Measurements from ENCODE around the gene C16orf74.

C16orf74 gene

GRCh38 chr16:85689950-85690320 lies 61.0 kb downstream of the C16orf74 start:
- no peak for DNase-seq

GRCh38 chr16:85689285-85689949 lies 61.5 kb downstream of the C16orf74 start:
- DNase-seq, result no peak

GRCh38 chr16:85688586-85689284 lies 62.2 kb downstream of the C16orf74 start, which contains the start of gene GINS2:
TSS of gene GINS2 (minus strand) at chr16:85688954. CDS start at chr16:85688898, 56 bp downstream.
- peak; percentile 88 for DNase-seq

DNA sequence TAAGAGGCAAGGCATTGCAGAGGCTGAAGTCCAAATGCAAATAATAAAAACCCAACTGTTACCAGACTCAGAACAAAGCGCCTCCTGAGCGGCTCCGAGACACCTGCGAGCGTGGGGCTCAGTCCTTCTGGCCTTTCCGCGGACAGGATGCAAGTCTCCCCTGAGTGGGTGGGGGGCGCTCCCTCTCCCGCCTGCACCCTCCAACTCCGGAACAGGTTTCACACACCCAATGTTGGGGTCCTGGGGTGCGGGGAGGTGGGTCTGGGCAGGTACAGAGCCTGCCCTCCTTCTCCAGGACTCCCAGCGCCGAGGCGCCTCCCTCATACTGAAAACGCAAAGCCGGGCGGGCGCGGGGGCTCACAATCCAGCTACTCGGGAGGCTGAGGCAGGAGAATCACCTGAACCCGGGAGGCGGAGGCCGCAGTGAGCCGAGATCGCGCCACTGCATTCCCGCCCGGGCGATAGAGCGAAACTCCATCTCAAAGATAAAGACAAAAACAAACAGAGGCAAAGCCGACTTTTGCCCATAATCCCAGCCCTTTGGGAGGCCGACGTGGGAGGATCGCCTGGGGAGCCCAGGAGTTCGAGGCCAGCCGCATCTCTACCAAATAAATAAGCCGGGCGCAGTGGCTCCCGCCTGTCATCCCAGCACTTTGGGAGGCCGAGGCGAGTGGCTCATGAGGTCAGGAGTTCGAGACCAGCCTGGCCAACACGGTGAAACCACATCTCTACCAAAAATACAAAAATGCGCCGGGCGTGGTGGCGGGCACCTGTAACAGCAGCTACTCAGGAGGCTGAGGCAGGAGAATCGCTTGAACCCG lies 63.0 kb downstream of the C16orf74 start:
- DNase-seq, result no peak

GRCh38 chr16:85686912-85687591 lies 63.8 kb downstream of the C16orf74 start:
- no peak for DNase-seq

DNA sequence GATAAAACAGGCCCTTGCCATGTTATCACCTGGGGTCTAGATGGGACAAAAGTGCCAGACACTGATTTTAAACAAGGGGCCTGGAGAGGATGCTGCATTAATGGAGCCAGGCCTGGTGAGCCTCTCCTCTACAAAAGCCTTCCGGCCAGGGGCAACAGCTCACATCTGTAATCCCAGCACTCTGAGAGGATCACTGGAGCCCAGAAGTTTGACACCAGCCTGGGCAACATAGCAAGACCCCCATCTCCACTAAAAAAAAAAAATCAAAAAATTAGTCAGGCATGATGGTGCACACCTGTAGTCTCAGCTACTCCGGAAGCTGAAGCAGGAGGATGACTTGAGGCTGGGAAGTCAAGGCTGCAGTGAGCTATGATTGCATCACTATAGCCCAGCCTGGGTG lies 65.6 kb downstream of the C16orf74 start:
- DNase-seq, result no peak

- no peak for DNase-seq
Observed at GRCh38 chr16:85683363-85683762, 67.5 kb downstream of the C16orf74 start.

GRCh38 chr16:85682516-85682915 lies 68.4 kb downstream of the C16orf74 start:
- DNase-seq, result no peak

DNA sequence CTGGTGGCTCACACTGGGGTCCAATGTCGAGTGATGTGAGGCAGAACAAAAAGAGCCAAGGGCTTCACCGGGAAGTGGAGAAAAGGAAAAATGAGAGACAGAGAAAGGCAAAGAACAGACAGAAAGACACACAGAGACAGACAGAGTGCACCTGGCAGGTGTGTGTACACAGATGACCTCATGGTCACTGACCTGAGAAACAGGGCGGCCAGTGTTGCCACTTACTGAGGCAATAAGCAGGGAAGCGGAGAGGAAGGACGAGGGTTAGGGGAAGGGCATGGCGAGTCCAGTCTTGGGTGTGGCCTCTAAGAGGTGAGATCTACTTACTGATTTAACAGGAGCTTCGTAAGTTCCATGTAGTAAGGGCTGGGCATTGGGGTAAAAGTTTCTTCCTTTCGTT lies 69.6 kb downstream of the C16orf74 start:
- no peak for DNase-seq

GRCh38 chr16:85680352-85680944 lies 70.4 kb downstream of the C16orf74 start:
- no peak for DNase-seq

DNA sequence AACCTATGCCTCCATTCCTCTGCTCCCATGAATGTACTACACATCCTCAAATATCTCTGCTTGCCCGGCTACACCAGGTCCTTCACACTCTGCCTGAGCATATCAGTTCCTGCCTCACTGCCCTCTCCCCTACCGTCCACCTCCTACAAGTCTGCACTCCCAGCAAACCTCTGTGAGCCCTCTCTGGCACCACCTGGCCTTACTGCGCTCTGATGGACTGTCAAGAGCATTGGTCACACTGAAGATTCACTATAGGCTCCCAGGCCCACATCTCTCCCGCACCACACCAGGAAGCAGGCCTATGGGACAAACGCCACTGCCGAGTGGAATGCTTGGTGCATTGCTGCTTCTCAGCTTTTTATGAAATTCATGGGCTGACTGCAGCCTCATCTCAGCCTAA lies 71.0 kb downstream of the C16orf74 start:
- DNase-seq, result no peak

DNA sequence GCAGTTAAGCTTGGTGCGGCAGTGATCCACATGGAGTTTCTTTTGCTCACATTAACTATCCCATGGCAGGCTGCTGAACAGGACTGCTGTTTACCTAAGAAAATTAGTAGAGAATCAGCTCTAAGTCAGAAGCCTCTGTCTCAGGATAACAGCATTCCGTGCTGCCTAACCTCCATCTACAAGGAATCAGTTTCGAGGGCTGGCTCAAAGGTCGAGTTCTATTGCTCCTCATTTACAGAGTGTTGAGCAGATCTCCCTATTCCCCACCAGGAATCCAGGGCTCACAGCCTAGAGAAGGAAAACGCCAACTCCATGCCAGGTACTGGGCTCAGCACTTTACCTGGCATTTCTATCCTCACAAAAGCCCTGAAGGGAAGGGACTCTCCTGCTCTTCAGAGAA lies 72.1 kb downstream of the C16orf74 start:
- no peak for DNase-seq

DNA sequence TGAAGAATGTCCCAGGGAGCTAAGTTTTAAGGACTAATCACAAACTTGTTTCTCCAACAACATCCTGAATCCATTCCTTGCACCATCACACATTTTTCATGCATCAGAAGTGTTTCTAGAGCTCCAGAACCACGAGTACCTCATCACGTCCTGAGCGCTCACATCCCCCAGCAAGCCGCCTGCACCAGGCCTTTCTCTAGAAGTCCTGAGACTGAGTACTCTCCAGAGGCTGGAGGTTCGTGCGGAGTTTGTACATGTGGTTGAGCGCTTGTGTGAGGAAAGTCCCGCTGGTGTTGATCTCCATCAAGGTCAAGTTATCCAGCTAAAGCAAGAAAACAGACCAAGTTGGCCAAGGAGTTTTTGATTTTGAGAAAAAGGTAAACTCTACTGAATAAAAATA lies 72.9 kb downstream of the C16orf74 start:
- no peak for DNase-seq

GRCh38 chr16:85677383-85677967 lies 73.4 kb downstream of the C16orf74 start:
- no peak for DNase-seq

DNA sequence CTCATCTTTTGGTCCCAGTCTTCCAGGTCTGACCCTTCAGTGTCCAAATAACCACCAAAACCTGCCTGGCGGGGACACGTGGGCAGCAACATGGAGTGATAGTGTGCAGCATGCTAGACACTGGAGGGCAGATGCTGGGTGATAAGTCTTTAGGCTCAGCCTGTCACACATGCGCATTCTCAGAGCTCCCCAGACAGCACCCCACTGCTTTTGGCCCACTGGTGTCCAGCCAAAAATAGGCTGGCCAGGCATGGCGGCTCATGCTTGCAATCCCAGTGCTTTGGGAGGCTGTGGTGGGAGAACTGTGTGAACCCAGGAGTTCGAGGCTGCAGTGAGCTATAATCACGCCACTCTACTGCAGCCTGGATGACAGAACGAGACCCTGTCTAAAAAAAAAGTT lies 74.4 kb downstream of the C16orf74 start:
- no peak for DNase-seq

DNA sequence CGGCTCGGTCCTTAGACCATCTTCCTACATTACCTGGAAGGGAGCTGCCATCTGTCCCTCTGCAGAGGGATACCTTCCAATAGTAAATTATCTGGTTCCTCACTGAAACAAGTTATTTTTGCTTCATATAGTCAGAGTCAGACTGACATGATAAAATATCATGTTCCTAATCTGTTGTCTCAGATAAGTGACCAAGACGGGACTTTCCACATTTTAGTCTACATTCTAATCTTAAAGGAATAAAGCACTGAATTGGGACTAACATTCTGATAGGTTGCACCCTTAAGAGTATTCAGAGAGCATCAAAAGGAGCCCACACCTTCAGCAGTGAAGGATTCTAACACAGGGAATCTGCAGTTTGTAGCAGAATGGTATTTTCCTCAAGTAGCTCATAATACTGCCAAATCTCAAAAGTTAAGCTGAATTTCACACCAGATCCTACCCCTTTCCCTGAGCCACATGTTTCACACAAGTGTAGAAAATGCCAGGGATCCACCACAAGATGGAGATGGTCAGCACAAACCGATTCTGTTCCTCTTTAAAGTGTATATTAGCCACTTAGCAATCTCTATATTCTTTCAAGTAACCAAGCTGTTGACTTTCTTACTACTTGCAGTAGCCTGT lies 75.5 kb downstream of the C16orf74 start:
- DNase-seq, result no peak

GRCh38 chr16:85674828-85675227 lies 76.1 kb downstream of the C16orf74 start:
- DNase-seq, result no peak

GRCh38 chr16:85674418-85674755 lies 76.5 kb downstream of the C16orf74 start:
- DNase-seq, result no peak

GRCh38 chr16:85673529-85674417 lies 77.1 kb downstream of the C16orf74 start:
- no peak for DNase-seq

DNA sequence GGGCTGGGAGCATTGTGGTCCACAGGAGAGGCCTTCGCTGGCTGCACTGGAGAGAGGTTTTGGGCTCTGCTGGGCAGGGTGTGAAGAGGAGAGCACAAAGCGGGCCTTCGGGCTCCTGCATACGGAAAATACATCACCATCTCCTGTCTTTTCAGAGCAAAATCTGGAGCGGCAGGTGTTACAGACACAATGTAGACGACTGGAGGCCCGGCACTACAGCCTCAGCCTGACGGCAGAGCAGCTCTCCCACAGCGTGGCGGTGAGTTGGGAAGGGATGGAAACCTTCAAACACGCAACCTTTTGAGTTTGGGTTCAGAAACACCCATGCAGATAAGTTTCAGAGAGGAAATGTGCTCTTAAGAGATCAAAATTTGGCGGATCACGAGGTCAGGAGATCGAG lies 80.1 kb downstream of the C16orf74 start:
- DNase-seq, result no peak
